NB4 (cell line): ENCODE results near the gene TRAPPC6A.

ENCODE experiments used
- CTCF ChIP-seq: IDR thresholded peaks from one replicate; pipeline ENCODE4 v1.5.1; 2012; ENCODE audit warnings: low read depth, low read length
- POLR2A ChIP-seq: IDR thresholded peaks from 2 replicates; pipeline ENCODE4 v1.6.1; 2011; ENCODE audit warnings: mild to moderate bottlenecking; ENCODE audit not compliant: insufficient read length; ENCODE audit errors: extremely low read depth
- TF ChIP-seq, protein P1 (sequence below): IDR thresholded peaks from 2 replicates; pipeline ENCODE4 v1.6.1; 2011; ENCODE audit warnings: low read depth, low read length

- TF ChIP-seq CTCF (no peak), POLR2A (no peak)
- TF ChIP-seq, protein P1, sequence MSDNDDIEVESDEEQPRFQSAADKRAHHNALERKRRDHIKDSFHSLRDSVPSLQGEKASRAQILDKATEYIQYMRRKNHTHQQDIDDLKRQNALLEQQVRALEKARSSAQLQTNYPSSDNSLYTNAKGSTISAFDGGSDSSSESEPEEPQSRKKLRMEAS: no peak
Measured at GRCh38 chr19:45163156-45163555, 14.9 kb downstream of the TRAPPC6A start.
